KOPT-K1 (cell line): ENCODE results near the gene GAB2.
"Not testable (repeated sequence)": the region's sequence is repeated elsewhere in the genome, so short reads cannot be mapped to it uniquely, and the experiment has no call there.

Source experiments
- H3K27ac ChIP-seq: fragments of 200-600 bp; sonication (generic); 2 replicates; pipeline ENCODE4 v1.5.1; 2016; ENCODE audit warnings: antibody characterized with exemption, mild to moderate bottlenecking, low read depth, low read length; ENCODE audit not compliant: poor library complexity, severe bottlenecking
- H3K36me3 ChIP-seq: fragments of 200-600 bp; sonication (generic); 2 replicates; pipeline ENCODE4 v1.5.1; 2017; ENCODE audit warnings: antibody characterized with exemption, mild to moderate bottlenecking, low read length, moderate library complexity; ENCODE audit not compliant: insufficient read depth
- H3K9me3 ChIP-seq: fragments of 200-600 bp; sonication (generic); 2 replicates; pipeline ENCODE4 v1.5.1; 2017; ENCODE audit warnings: antibody characterized with exemption, low read length, mild to moderate bottlenecking; ENCODE audit not compliant: insufficient read depth, poor library complexity, severe bottlenecking

Gene GAB2

GRCh38 chr11:78417175-78417887, at the start of gene GAB2:
TSS of gene GAB2 (minus strand) at chr11:78417820. CDS start at chr11:78417720, 100 bp downstream.
- Histone ChIP-seq H3K36me3 (no peaks in the 10 kb centered on the region), H3K27ac (peak within 1 kb of the TSS; percentile 99), H3K9me3 (no peaks in the 10 kb centered on the region)

GRCh38 chr11:78467370-78467769, 49.8 kb upstream of the GAB2 start:
- no peak overlapping the region for H3K27ac ChIP-seq
- no peaks in the 10 kb centered on the region for H3K9me3 ChIP-seq
- peaks cover 35% of the 10 kb centered on the region for H3K36me3 ChIP-seq

GRCh38 chr11:78465169-78465942, 47.7 kb upstream of the GAB2 start:
- H3K9me3 ChIP-seq = no peaks in the 10 kb centered on the region
- H3K36me3 ChIP-seq = peaks cover 51% of the 10 kb centered on the region
- peak overlapping the region; percentile 39 for H3K27ac ChIP-seq

GRCh38 chr11:78464787-78465168, 47.2 kb upstream of the GAB2 start:
- H3K9me3 ChIP-seq = not testable (repeated sequence)
- H3K36me3 ChIP-seq = peaks cover 57% of the 10 kb centered on the region
- H3K27ac ChIP-seq = peak overlapping the region; percentile 39

GRCh38 chr11:78460471-78460870, 42.9 kb upstream of the GAB2 start:
- Histone ChIP-seq H3K9me3 (no peaks in the 10 kb centered on the region), H3K27ac (no peak overlapping the region), H3K36me3 (peaks cover 62% of the 10 kb centered on the region)

GRCh38 chr11:78459738-78460137, 42.1 kb upstream of the GAB2 start:
- Histone ChIP-seq H3K36me3 (peaks cover 58% of the 10 kb centered on the region), H3K27ac (no peak overlapping the region), H3K9me3 (no peaks in the 10 kb centered on the region)

GRCh38 chr11:78457448-78457847, 39.8 kb upstream of the GAB2 start:
- Histone ChIP-seq H3K9me3 (no peaks in the 10 kb centered on the region), H3K27ac (no peak overlapping the region), H3K36me3 (peaks cover 39% of the 10 kb centered on the region)

GRCh38 chr11:78453140-78453935, 35.7 kb upstream of the GAB2 start:
- Histone ChIP-seq H3K27ac (peak overlapping the region; percentile 49), H3K36me3 (peaks cover 2% of the 10 kb centered on the region), H3K9me3 (no peaks in the 10 kb centered on the region)

GRCh38 chr11:78451371-78452150, 33.9 kb upstream of the GAB2 start:
- H3K36me3 ChIP-seq = no peaks in the 10 kb centered on the region; the same call in none of the 2 replicates
- no peaks in the 10 kb centered on the region for H3K9me3 ChIP-seq

GRCh38 chr11:78450866-78451265, 33.2 kb upstream of the GAB2 start:
- H3K36me3 ChIP-seq = no peaks in the 10 kb centered on the region; the same call in 1 of the 2 replicates

More at GRCh38 chr11:78451371-78452150, 33.9 kb upstream of the GAB2 start:
- H3K27ac ChIP-seq = no peak overlapping the region

GRCh38 chr11:78449866-78450265, 32.2 kb upstream of the GAB2 start:
- Histone ChIP-seq H3K9me3 (no peaks in the 10 kb centered on the region), H3K36me3 (no peaks in the 10 kb centered on the region; the same call in 1 of the 2 replicates), H3K27ac (no peak overlapping the region)

More at GRCh38 chr11:78450866-78451265, 33.2 kb upstream of the GAB2 start:
- Histone ChIP-seq H3K27ac (no peak overlapping the region), H3K9me3 (no peaks in the 10 kb centered on the region)

- Histone ChIP-seq H3K36me3 (peaks cover 12% of the 10 kb centered on the region), H3K27ac (no peak overlapping the region), H3K9me3 (no peaks in the 10 kb centered on the region)
Measured at GRCh38 chr11:78446210-78446609, 28.6 kb upstream of the GAB2 start.

- Histone ChIP-seq H3K36me3 (peaks cover 17% of the 10 kb centered on the region), H3K9me3 (no peaks in the 10 kb centered on the region), H3K27ac (no peak overlapping the region)
Measured at GRCh38 chr11:78444726-78445125, 27.1 kb upstream of the GAB2 start.

GRCh38 chr11:78441956-78442355, 24.3 kb upstream of the GAB2 start:
- H3K36me3 ChIP-seq = peaks cover 22% of the 10 kb centered on the region
- H3K9me3 ChIP-seq = no peaks in the 10 kb centered on the region
- H3K27ac ChIP-seq = no peak overlapping the region
